Stomach (tissue), 9 donors: ENCODE measurements around the gene ZNF555. TPM values are rescaled to one million over a fixed set of nuclear protein-coding genes. Genes with fewer than 3 reads are reported as not detected.
A peak's percentile ranks its signal among the peaks of the same experiment; 100 is the strongest.

Experiments used
- DNase-seq, 2 donors: peaks; one replicate each; pipeline versions ENCODE4 v3.0.0 to v3.0.0-alpha.2; 2013 to 2019
- H3K27ac ChIP-seq, 5 donors: fragments of 200-600 bp in 4 of 5; sonication (generic) in 4 of 5; one replicate each; pipeline ENCODE4 v1.5.1; 2013 to 2019; ENCODE audit warnings: mild to moderate bottlenecking in 1 of 5, moderate library complexity in 1 of 5
- H3K27me3 ChIP-seq, 3 donors: fragments of 200-600 bp; sonication (generic); one replicate each; pipeline ENCODE4 v1.5.1; 2017 to 2019; ENCODE audit warnings: mixed run types in 1 of 3
- H3K36me3 ChIP-seq, 4 donors: fragments of 200-600 bp; sonication (generic); 1 replicate in 3 of 4; 2 replicates in 1 of 4; pipeline ENCODE4 v1.5.1; 2016 to 2019
- H3K4me1 ChIP-seq, 4 donors: fragments of 200-600 bp; sonication (generic); one replicate each; pipeline ENCODE4 v1.5.1; 2016 to 2019
- H3K4me3 ChIP-seq, 4 donors: fragments of 200-600 bp; sonication (generic) in 3 of 4; one replicate each; pipeline ENCODE4 v1.5.1; 2016 to 2019; ENCODE audit warnings: mild to moderate bottlenecking in 1 of 4
- H3K9me3 ChIP-seq, 4 donors: fragments of 200-600 bp; sonication (generic); one replicate each; pipeline ENCODE4 v1.5.1; 2016 to 2019
- CTCF ChIP-seq, 7 experiments: fragments of 450-650 bp in 4 of 7; fragments of 200-600 bp in 3 of 7; sonication (generic) in 3 of 7; IDR thresholded peaks; one replicate each; pipeline ENCODE4 v1.5.1; 2016 to 2019; ENCODE audit warnings: antibody characterized with exemption in 7 of 7, control low read depth in 2 of 7, mild to moderate bottlenecking in 1 of 7
- EP300 ChIP-seq: sonication (generic); formaldehyde crosslinking; IDR thresholded peaks from one replicate; pipeline ENCODE4 v1.6.1; 2017; ENCODE audit warnings: antibody characterized with exemption
- POLR2A ChIP-seq, 4 donors: fragments of 450-650 bp; IDR thresholded peaks; one replicate each; pipeline ENCODE4 v1.6.1; 2016; ENCODE audit warnings: antibody characterized with exemption in 4 of 4, control low read depth in 2 of 4, mild to moderate bottlenecking in 1 of 4, moderate library complexity in 1 of 4
- POLR2AphosphoS5 ChIP-seq, 3 donors: sonication (generic); formaldehyde crosslinking; IDR thresholded peaks; one replicate each; pipeline ENCODE4 v1.6.1; 2016; ENCODE audit warnings: antibody characterized with exemption in 3 of 3
- WGBS, 5 donors: extraction: QIAGEN DNeasy Blood & Tissue Kit in 3 of 5; methylation state at CpG; one replicate each; pipeline versions ENCODE4 v1.1.5 to v1.1.7; 2013 to 2018; 5-methylcytosine and 5-hydroxymethylcytosine counted together
- intact Hi-C: fragments of 100-400 bp; cut with DNase I; formaldehyde crosslinking; loops from one replicate; pipeline ENCODE4 v1.15.1; 2023; ENCODE audit warnings: low total_unique reads
- polyA plus RNA-seq, 3 donors: library from polyadenylated mRNA; stranded (reverse); fragments of 200-250 nt; gene quantifications; one replicate each; pipeline ENCODE4 v1.2.3, GENCODE V29; 2013
- total RNA-seq, 5 donors: library from RNA; depleted of rRNA; stranded (reverse); fragments of >200 nt; gene quantifications; one replicate each; pipeline versions ENCODE4 v1.1.0 to v1.2.3, GENCODE V29; 2014 to 2016
- donor health status: healthy with polysubstance abuse.
- donor health status: Bipolar disorder and iron deficiency.
- donor health status: healthy.

ZNF555 gene
- total and polyA plus RNA-seq, 8 donors, result 0.58 to 11.2 (median 2.1) TPM

- Histone ChIP-seq H3K9me3 (peaks cover 17 to 40% (median 35%) of the 10 kb centered on the region in 4 donors), H3K36me3 (no peaks in the 10 kb centered on the region), H3K4me3 (no peak overlapping the region), H3K4me1 (no peaks in the 10 kb centered on the region), H3K27me3 (no peaks in the 10 kb centered on the region), H3K27ac (no peak overlapping the region)
- TF ChIP-seq POLR2AphosphoS5 (IDR thresholded peaks at IDR 0.05) (no peak), POLR2A (IDR thresholded peaks at IDR 0.05) (no peak), EP300 (no peak), CTCF (IDR thresholded peaks at IDR 0.05) (no peak)
- intact Hi-C loops, result no loop called here
- DNase-seq, result no peak
- WGBS, 5 donors, result 88 to 91% (median 89%) methylated on average over 32 of the region's 32 CpGs
Observed at GRCh38 chr19:2877398-2878331, 36.4 kb downstream of the ZNF555 start.

- Histone ChIP-seq H3K4me1 (peaks cover 0 to 8% (median 3%) of the 10 kb centered on the region in 4 donors), H3K9me3 (peaks cover 0 to 8% (median 3%) of the 10 kb centered on the region in 4 donors), H3K4me3 (no peak overlapping the region), H3K36me3 (no peaks in the 10 kb centered on the region), H3K27me3 (no peaks in the 10 kb centered on the region), H3K27ac (no peak overlapping the region)
- 83 to 89% (median 86%) methylated on average over 14 of the region's 14 CpGs for WGBS, 5 donors
- TF ChIP-seq CTCF (IDR thresholded peaks at IDR 0.05) (no peak), POLR2A (IDR thresholded peaks at IDR 0.05) (no peak), EP300 (no peak), POLR2AphosphoS5 (IDR thresholded peaks at IDR 0.05) (no peak)
- intact Hi-C loops, result no loop called here
- DNase-seq, result no peak
Observed at GRCh38 chr19:2883686-2884439, 42.6 kb downstream of the ZNF555 start.

- TF ChIP-seq POLR2A (IDR thresholded peaks at IDR 0.05) (no peak), POLR2AphosphoS5 (IDR thresholded peaks at IDR 0.05) (no peak), EP300 (no peak), CTCF (IDR thresholded peaks at IDR 0.05) (no peak)
- no peaks in the 10 kb centered on the region for H3K9me3 ChIP-seq
- no peaks in the 10 kb centered on the region for H3K36me3 ChIP-seq
- intact Hi-C loops, result no loop called here
- peaks cover 0 to 8% (median 3%) of the 10 kb centered on the region in 4 donors for H3K4me1 ChIP-seq
- no peaks in the 10 kb centered on the region for H3K27me3 ChIP-seq
- 85 to 92% (median 88%) methylated on average over 15 to 17 of the region's 17 CpGs for WGBS, 5 donors
- DNase-seq, result no peak
- H3K27ac ChIP-seq, result no peak overlapping the region
- no peak overlapping the region for H3K4me3 ChIP-seq
Observed at GRCh38 chr19:2885736-2886135, 44.5 kb downstream of the ZNF555 start.

- peak overlapping the region in 1 of 5 donors; percentile 25 for H3K27ac ChIP-seq
- intact Hi-C loops, result no loop called here
- H3K4me3 ChIP-seq, result no peak overlapping the region
- 24 to 28% (median 27%) methylated on average over 9 of the region's 9 CpGs for WGBS, 5 donors
- peak in 1 of 2 donors; percentile 88 for DNase-seq
- no peaks in the 10 kb centered on the region for H3K36me3 ChIP-seq
- H3K27me3 ChIP-seq, result no peaks in the 10 kb centered on the region
- TF ChIP-seq CTCF (IDR thresholded peaks at IDR 0.05), result peak in 4 of 7 experiments; percentile 40 to 70 (median 56)
- TF ChIP-seq EP300, result no peak
- TF ChIP-seq POLR2A (IDR thresholded peaks at IDR 0.05), result no peak
- peak in 1 of 3 donors; percentile 40 for TF ChIP-seq POLR2AphosphoS5 (IDR thresholded peaks at IDR 0.05)
- peaks cover 0 to 8% (median 3%) of the 10 kb centered on the region in 4 donors for H3K4me1 ChIP-seq
- no peaks in the 10 kb centered on the region for H3K9me3 ChIP-seq
Observed at GRCh38 chr19:2887391-2887914, 46.2 kb downstream of the ZNF555 start.
